GM10248 (cell line): Measurements from ENCODE around the gene HECTD3.
"Not testable (repeated sequence)": the region's sequence is repeated elsewhere in the genome, so short reads cannot be mapped to it uniquely, and the experiment has no call there.

Experiments
- CTCF ChIA-PET: fragments of 300-600 bp; sonication (Branson Sonifier 250); formaldehyde crosslinking; extraction: SDS; loops from one replicate; lab custom pipeline; 2021; ENCODE audit warnings: antibody characterized with exemption; lab: Yijun Ruan, JAX
- POLR2A ChIA-PET: fragments of 350-650 bp; sonication (Branson Sonifier 250); formaldehyde crosslinking; extraction: SDS; loops from one replicate; lab custom pipeline; 2020; ENCODE audit warnings: antibody characterized with exemption; lab: Yijun Ruan, JAX
- DNase-seq: peaks from one replicate; pipeline ENCODE4 v3.0.0; 2012; ENCODE audit errors: extremely low spot score
- TF ChIP-seq, protein P1 (sequence below): IDR thresholded peaks from 2 replicates; pipeline ENCODE4 v1.5.1; 2012; ENCODE audit warnings: mild to moderate bottlenecking, low read depth; ENCODE audit errors: extremely low read depth, missing control alignments, control extremely low read depth

HECTD3 gene

GRCh38 chr1:45001011-45001481 is 10.1 kb downstream of the HECTD3 start:
- DNase-seq, result no peak
- ChIA-PET POLR2A (no interaction called here), CTCF (interaction anchor here (0.9 kb wide), 1 partner anchor 9 kb away, joined by 3 read pairs; no protein-coding TSS in a partner anchor)
- TF ChIP-seq, protein P1, sequence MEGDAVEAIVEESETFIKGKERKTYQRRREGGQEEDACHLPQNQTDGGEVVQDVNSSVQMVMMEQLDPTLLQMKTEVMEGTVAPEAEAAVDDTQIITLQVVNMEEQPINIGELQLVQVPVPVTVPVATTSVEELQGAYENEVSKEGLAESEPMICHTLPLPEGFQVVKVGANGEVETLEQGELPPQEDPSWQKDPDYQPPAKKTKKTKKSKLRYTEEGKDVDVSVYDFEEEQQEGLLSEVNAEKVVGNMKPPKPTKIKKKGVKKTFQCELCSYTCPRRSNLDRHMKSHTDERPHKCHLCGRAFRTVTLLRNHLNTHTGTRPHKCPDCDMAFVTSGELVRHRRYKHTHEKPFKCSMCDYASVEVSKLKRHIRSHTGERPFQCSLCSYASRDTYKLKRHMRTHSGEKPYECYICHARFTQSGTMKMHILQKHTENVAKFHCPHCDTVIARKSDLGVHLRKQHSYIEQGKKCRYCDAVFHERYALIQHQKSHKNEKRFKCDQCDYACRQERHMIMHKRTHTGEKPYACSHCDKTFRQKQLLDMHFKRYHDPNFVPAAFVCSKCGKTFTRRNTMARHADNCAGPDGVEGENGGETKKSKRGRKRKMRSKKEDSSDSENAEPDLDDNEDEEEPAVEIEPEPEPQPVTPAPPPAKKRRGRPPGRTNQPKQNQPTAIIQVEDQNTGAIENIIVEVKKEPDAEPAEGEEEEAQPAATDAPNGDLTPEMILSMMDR, result no peak

DNA sequence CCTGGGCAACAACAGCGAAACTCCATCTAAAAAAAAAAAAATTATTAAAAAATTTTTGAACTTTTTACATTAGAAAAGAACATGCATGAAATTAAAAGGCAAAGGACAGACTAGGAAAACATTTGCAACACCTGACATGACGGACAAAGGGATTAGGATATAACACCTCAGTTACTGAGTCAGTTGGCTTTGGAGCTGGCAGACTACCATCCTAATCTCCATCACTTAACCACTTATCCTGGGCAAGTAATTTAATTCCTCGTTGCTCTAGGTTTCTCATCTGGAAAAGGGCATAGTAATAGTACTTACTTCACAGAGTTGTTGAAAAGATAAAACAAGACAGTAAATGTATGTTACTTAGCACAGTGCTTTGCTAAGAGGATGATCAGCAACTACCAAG is 11.9 kb downstream of the HECTD3 start:
- ChIA-PET CTCF (interaction anchor here (1.3 to 4.4 kb wide), 3 partner anchors 11 to 20 kb away, joined by 3 to 18 read pairs (median 6); partner anchors contain the start of genes HECTD3 and UROD), POLR2A (interaction anchor here (0.7 kb wide), 1 partner anchor 211 kb away, joined by 3 read pairs; the partner anchor contains the start of gene BEST4)
- TF ChIP-seq, protein P1, result no peak
- DNase-seq, result no peak

DNA sequence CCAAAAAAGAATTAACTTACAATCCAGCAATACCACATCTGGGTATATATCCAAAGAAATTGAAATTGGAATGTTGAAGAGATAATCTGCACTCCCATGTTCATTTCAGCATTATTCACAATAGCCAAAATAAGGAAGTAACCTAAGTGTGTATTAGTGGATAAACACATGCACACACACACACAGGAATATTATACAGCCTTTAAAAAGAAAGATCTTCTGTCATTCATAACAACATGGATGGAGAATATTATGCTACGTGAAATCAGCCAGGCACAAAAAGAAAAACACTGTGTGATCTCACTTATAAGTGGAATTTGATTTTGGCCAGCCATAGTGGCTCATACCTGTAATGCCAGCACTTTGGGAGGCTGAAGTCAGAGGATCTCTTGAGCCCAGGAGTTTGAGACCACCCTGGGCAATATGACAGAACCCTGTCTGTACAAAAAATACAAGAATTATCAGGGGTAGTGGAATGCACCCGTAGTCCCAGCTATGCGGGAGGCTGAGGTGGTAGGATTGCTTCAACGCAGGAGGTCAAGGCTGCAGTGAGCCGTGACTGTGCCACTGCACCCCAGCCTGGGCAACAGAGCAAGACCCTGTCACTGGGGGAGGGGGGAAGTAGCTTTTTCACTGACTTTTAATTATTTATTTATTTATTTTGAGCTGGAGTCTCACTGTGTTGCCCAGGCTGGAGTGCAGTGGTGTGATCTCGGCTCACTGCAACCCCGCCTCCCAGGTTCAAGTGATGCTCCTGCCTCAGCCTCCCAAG is 15.5 kb downstream of the HECTD3 start:
- no peak for DNase-seq
- ChIA-PET POLR2A (no interaction called here), CTCF (interaction anchor here (1.0 to 4.4 kb wide), 2 partner anchors 9 to 23 kb away, joined by 3 to 18 read pairs; partner anchors contain the start of gene EIF2B3)
- TF ChIP-seq, protein P1, result no peak

DNA sequence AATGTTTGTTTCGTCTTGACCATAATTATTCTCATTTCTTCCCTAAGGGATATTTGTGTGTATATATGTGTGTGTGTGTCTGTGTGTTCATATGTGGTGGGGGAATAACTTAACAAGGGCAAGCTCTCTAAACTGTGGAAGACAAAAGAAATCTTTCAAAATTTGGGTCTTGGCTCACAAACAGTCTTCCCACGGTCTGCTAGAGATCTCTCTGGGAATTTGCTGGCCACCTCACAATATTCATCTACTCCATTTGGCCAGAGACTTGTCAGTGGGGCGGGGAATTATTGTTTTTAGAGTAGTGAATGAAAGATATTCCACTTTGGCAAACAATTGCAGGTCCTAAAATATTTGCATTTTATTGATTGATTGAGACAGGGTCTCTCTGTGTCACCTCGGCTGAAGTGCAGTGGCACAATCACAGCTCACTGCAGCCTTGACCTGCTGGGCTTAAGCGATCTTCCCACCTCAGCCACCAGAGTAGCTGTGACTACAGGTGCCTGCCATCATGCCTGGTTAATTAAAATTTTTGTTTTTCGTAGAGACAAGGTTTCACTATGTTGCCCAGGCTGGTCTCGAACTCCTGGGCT is 16.7 kb downstream of the HECTD3 start:
- no peak for DNase-seq
- TF ChIP-seq, protein P1, result no peak
- POLR2A ChIA-PET, result no interaction called here
- CTCF ChIA-PET, result interaction anchor here (1.0 to 1.2 kb wide), 3 partner anchors 10 to 365 kb away, joined by 3 to 4 read pairs (median 3); partner anchors contain the start of genes HECTD3 and UROD

- ChIA-PET CTCF (interaction anchor here (0.8 to 2.6 kb wide), 5 partner anchors 16 to 314 kb away, joined by 3 to 8 read pairs (median 4); partner anchors contain the start of gene HECTD3), POLR2A (no interaction called here)
- no peak for DNase-seq
- TF ChIP-seq, protein P1, result no peak
Measured at GRCh38 chr1:44988531-44989156, 22.5 kb downstream of the HECTD3 start.

- POLR2A ChIA-PET, result interaction anchor here (0.7 to 1.5 kb wide), 3 partner anchors 26 to 329 kb away, joined by 4 to 6 read pairs (median 5); partner anchors contain the start of genes HECTD3 and UROD
- TF ChIP-seq, protein P1, result no peak
- CTCF ChIA-PET, result interaction anchor here (0.9 to 2.6 kb wide), 4 partner anchors 10 to 291 kb away, joined by 3 to 8 read pairs (median 3); partner anchors contain the start of gene PTCH2
- no peak for DNase-seq
Measured at GRCh38 chr1:44985747-44986359, 25.3 kb downstream of the HECTD3 start.

- CTCF ChIA-PET, POLR2A ChIA-PET, DNase-seq: not testable (repeated sequence)
Measured at GRCh38 chr1:44977372-44977771, 33.8 kb downstream of the HECTD3 start.
